MV-4-11 (cell line): ENCODE measurements around the gene MANEA.

Experiments
- DNase-seq: peaks from one replicate; lab custom pipeline; 2025; lab: John Stamatoyannopoulos, UW

The MANEA gene

GRCh38 chr6:95587989-95588388, 10.7 kb downstream of the MANEA start:
- DNase-seq: no peak

GRCh38 chr6:95589067-95589466, 11.7 kb downstream of the MANEA start:
- DNase-seq: no peak

GRCh38 chr6:95589826-95590570, 12.7 kb downstream of the MANEA start:
- DNase-seq: no peak

- DNase-seq: no peak
These were observed 15.7 kb downstream of the MANEA start for GRCh38 chr6:95593025-95593424.

- DNase-seq: no peak
These were observed 18.7 kb downstream of the MANEA start for GRCh38 chr6:95596021-95596420.

- DNase-seq: no peak
These were observed 22.4 kb downstream of the MANEA start for GRCh38 chr6:95599706-95600105.

GRCh38 chr6:95601133-95601532, 23.8 kb downstream of the MANEA start:
- DNase-seq: no peak

GRCh38 chr6:95614094-95614493, 36.8 kb downstream of the MANEA start:
- no peak for DNase-seq

GRCh38 chr6:95629551-95629950, 52.2 kb downstream of the MANEA start:
- no peak for DNase-seq

GRCh38 chr6:95636552-95637431, 59.5 kb downstream of the MANEA start:
- no peak for DNase-seq

- DNase-seq: no peak
These were observed 71.3 kb downstream of the MANEA start for GRCh38 chr6:95648636-95649035.

GRCh38 chr6:95649451-95649850, 72.1 kb downstream of the MANEA start:
- DNase-seq: no peak

GRCh38 chr6:95654176-95654575, 76.8 kb downstream of the MANEA start:
- DNase-seq: no peak

GRCh38 chr6:95658886-95659285, 81.6 kb downstream of the MANEA start:
- no peak for DNase-seq
